ENCODE results near the gene PIK3R6.
"Not testable (repeated sequence)": the region's sequence is repeated elsewhere in the genome, so short reads cannot be mapped to it uniquely, and the experiment has no call there.

PIK3R6 gene

GRCh38 chr17:8821446-8822105 is 45.9 kb downstream of the PIK3R6 start:
- DNase-seq: no peak

- no peak for DNase-seq
These were observed 47.0 kb downstream of the PIK3R6 start for GRCh38 chr17:8820311-8821010.

GRCh38 chr17:8818654-8819330 is 48.7 kb downstream of the PIK3R6 start:
- no peak for DNase-seq

- DNase-seq: no peak
These were observed 49.4 kb downstream of the PIK3R6 start for GRCh38 chr17:8818047-8818446.

GRCh38 chr17:8806926-8807550 is 60.4 kb downstream of the PIK3R6 start:
- DNase-seq: no peak

- no peak for DNase-seq
These were observed 61.1 kb downstream of the PIK3R6 start for GRCh38 chr17:8806253-8806925.

GRCh38 chr17:8805396-8805795 is 62.1 kb downstream of the PIK3R6 start:
- not testable (repeated sequence) for DNase-seq

GRCh38 chr17:8803531-8804420 is 63.7 kb downstream of the PIK3R6 start:
- DNase-seq: no peak

GRCh38 chr17:8801135-8801840 is 66.2 kb downstream of the PIK3R6 start:
- no peak for DNase-seq

GRCh38 chr17:8800656-8801055 is 66.8 kb downstream of the PIK3R6 start:
- no peak for DNase-seq

- DNase-seq: no peak
These were observed 67.8 kb downstream of the PIK3R6 start for GRCh38 chr17:8799570-8800212.

- DNase-seq: no peak
These were observed 68.5 kb downstream of the PIK3R6 start, which contains the start of gene MFSD6L for GRCh38 chr17:8798846-8799569. TSS of gene MFSD6L (minus strand) at chr17:8799365. CDS start at chr17:8799120, 245 bp downstream.

- no peak for DNase-seq
These were observed 69.2 kb downstream of the PIK3R6 start for GRCh38 chr17:8798176-8798845.

GRCh38 chr17:8797621-8798175 is 69.8 kb downstream of the PIK3R6 start:
- DNase-seq: no peak

- DNase-seq: no peak
These were observed 72.8 kb downstream of the PIK3R6 start for GRCh38 chr17:8794636-8795035.

- no peak for DNase-seq
These were observed 73.8 kb downstream of the PIK3R6 start for GRCh38 chr17:8793649-8794048.

- DNase-seq: no peak
These were observed 74.8 kb downstream of the PIK3R6 start for GRCh38 chr17:8792646-8793045.

GRCh38 chr17:8791910-8792270 is 75.6 kb downstream of the PIK3R6 start:
- no peak for DNase-seq

All from activated naive CD4-positive, alpha-beta T cell treated with Interleukin-2 at 50 U/mL for 16 hours (primary cell).